ENCODE measurements around the gene MAD1L1.

Gene MAD1L1

GRCh38 chr7:2124604-2125345, 108.0 kb downstream of the MAD1L1 start:
- ChIA-PET POLR2A (ENCODE audit: low non-redundant PET) (no interaction called here), CTCF (no interaction called here)
- H3K27ac ChIP-seq: no peak overlapping the region
- TF ChIP-seq CTCF (conservative IDR thresholded peaks at IDR 0.05; ENCODE audit: low read depth): no peak
- no peak for DNase-seq (ENCODE audit: low spot score)

DNA sequence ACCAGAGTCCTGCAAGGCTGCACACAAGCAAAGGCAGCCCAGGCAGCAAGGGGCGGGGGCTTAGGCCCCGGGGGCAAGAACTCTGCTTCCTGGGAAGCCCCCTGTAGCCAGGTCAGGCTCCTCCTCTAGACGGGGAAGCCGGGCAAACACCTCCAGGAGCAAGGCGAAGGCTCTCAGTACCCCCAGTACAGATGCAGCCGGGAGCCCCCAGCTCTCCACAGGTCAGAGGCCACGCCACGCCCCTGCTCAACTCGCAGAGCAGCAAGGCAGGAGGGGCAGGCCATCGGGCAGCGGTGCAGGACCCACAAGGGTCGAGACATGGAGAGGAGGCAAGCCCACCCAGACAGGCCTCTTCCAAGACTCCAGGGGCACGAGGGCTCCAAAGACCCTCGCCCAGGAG, 108.8 kb downstream of the MAD1L1 start:
- POLR2A ChIA-PET (ENCODE audit: low non-redundant PET): no interaction called here
- CTCF ChIA-PET: no interaction called here
- no peak for DNase-seq (ENCODE audit: low spot score)
- H3K27ac ChIP-seq: 0 out of 2 replicates have a peak overlapping the region, but pooled peaks have one; percentile 3
- no peak for TF ChIP-seq CTCF (conservative IDR thresholded peaks at IDR 0.05; ENCODE audit: low read depth)

DNA sequence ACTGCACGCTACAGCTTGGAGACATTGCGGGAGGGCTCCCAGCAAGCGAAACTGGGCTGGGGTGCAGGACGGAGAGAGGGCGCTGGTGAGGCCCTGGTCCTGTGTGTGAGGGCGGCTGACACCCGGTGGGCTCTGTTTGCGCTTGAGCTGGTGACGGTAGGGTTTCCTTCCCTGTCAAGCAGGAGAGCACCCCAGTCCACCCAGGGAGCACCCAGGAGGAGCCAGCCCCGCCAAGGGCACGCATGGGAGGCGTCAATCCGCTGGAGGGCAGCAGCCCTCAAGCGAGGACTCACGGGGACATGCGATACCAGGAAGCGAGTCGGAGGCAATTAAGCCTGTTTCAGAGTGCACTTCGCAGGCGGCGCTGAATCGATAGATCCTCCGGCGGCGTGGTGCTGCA, 109.4 kb downstream of the MAD1L1 start:
- ChIA-PET POLR2A (ENCODE audit: low non-redundant PET) (no interaction called here), CTCF (interaction anchor here (0.7 kb wide), 1 partner anchor 225 kb away, joined by 3 read pairs; no protein-coding TSS in a partner anchor)
- H3K27ac ChIP-seq: no peak overlapping the region
- TF ChIP-seq CTCF (conservative IDR thresholded peaks at IDR 0.05; ENCODE audit: low read depth): no peak
- no peak for DNase-seq (ENCODE audit: low spot score)

- CTCF ChIA-PET: interaction anchor here (0.7 kb wide), 1 partner anchor 226 kb away, joined by 3 read pairs; no protein-coding TSS in a partner anchor
- TF ChIP-seq CTCF (conservative IDR thresholded peaks at IDR 0.05; ENCODE audit: low read depth): no peak
- H3K27ac ChIP-seq: no peak overlapping the region
- POLR2A ChIA-PET (ENCODE audit: low non-redundant PET): no interaction called here
- DNase-seq (ENCODE audit: low spot score): no peak
Observed at GRCh38 chr7:2122651-2123050, 110.1 kb downstream of the MAD1L1 start.

- CTCF ChIA-PET: no interaction called here
- POLR2A ChIA-PET (ENCODE audit: low non-redundant PET): no interaction called here
- H3K27ac ChIP-seq: peak overlapping the region; percentile 11; the same call in 1 of the 2 replicates
- TF ChIP-seq CTCF (conservative IDR thresholded peaks at IDR 0.05; ENCODE audit: low read depth): no peak
- no peak for DNase-seq (ENCODE audit: low spot score)
Observed at GRCh38 chr7:2120841-2121830, 111.6 kb downstream of the MAD1L1 start.

DNA sequence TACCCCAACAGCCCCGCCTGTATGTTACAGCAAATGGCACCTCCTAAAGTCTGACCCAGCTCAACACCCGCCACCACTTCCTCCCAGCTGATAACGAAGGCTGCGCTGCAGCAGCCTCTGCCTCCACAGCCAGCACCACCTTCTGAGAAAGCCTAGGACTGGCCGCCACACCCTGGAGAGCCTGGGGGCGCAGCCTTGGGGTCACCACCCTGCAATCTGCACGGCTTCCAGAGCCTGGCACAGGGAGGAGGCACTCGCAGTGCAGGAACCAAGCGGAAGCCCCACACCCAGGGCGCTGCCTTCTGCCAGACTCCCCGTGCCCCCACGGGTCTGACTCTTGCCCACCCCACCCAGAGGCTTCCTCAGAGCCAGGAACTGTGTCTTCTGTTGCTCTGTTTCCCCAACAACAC, 112.5 kb downstream of the MAD1L1 start:
- TF ChIP-seq CTCF (conservative IDR thresholded peaks at IDR 0.05; ENCODE audit: low read depth): no peak
- DNase-seq (ENCODE audit: low spot score): no peak
- ChIA-PET POLR2A (ENCODE audit: low non-redundant PET) (no interaction called here), CTCF (no interaction called here)
- peak overlapping the region; percentile 11; the same call in 1 of the 2 replicates for H3K27ac ChIP-seq

Measured in RWPE1 (cell line).